Ascending aorta (tissue), 2 donors: ENCODE results near the gene PRXL2A. TPM values are rescaled to one million over a fixed set of nuclear protein-coding genes. Genes with fewer than 3 reads are reported as not detected.

Experiments
- DNase-seq, 2 donors: peaks; one replicate each; pipeline ENCODE4 v3.0.0-alpha.2; 2019; ENCODE audit warnings: low spot score in 2 of 2
- H3K27ac ChIP-seq, 2 donors: fragments of 200-600 bp; sonication (generic); one replicate each; pipeline ENCODE4 v1.5.1; 2016 to 2017; ENCODE audit warnings: mild to moderate bottlenecking in 1 of 2
- H3K27me3 ChIP-seq: fragments of 200-600 bp; sonication (generic); one replicate; pipeline ENCODE4 v1.5.1; 2017
- H3K36me3 ChIP-seq, 2 donors: fragments of 200-600 bp; sonication (generic); one replicate each; pipeline ENCODE4 v1.5.1; 2016
- H3K4me1 ChIP-seq, 2 donors: fragments of 200-600 bp; sonication (generic); one replicate each; pipeline ENCODE4 v1.5.1; 2016 to 2017; ENCODE audit warnings: mild to moderate bottlenecking in 1 of 2
- H3K4me3 ChIP-seq, 2 donors: fragments of 200-600 bp; sonication (generic); one replicate each; pipeline ENCODE4 v1.5.1; 2016 to 2017; ENCODE audit warnings: mild to moderate bottlenecking in 1 of 2
- H3K9me3 ChIP-seq, 2 donors: fragments of 200-600 bp; sonication (generic); one replicate each; pipeline ENCODE4 v1.5.1; 2016
- CTCF ChIP-seq, 3 experiments: fragments of 200-600 bp in 2 of 3; fragments of 450-650 bp in 1 of 3; sonication (generic) in 2 of 3; IDR thresholded peaks; one replicate each; pipeline ENCODE4 v1.5.1; 2016 to 2019; ENCODE audit warnings: antibody characterized with exemption in 3 of 3, mild to moderate bottlenecking in 1 of 3, moderate library complexity in 1 of 3
- intact Hi-C: fragments of 100-400 bp; cut with DNase I; formaldehyde crosslinking; loops from one replicate; pipeline ENCODE4 v1.15.1; 2023
- total RNA-seq: library from RNA; depleted of rRNA; stranded (reverse); fragments of >200 nt; gene quantifications from one replicate; pipeline ENCODE4 v1.1.0, GENCODE V29; 2016

PRXL2A gene
- total RNA-seq, 1 donor from 2014 or later = 22.7 TPM

GRCh38 chr10:80455461-80456349 lies 47.4 kb downstream of the PRXL2A start:
- H3K36me3 ChIP-seq = no peaks in the 10 kb centered on the region
- DNase-seq = no peak
- TF ChIP-seq CTCF (IDR thresholded peaks at IDR 0.05) = no peak
- intact Hi-C loops = loop anchor here (2.0 kb wide), 2 partner anchors 47 to 49 kb away; partner anchors contain the start of gene PRXL2A
- peak overlapping the region; percentile 80 to 93 for H3K4me3 ChIP-seq
- peaks cover 3 to 25% of the 10 kb centered on the region in 2 donors for H3K4me1 ChIP-seq
- H3K9me3 ChIP-seq = no peaks in the 10 kb centered on the region
- peak overlapping the region; percentile 92 to 94 for H3K27ac ChIP-seq
- no peaks in the 10 kb centered on the region for H3K27me3 ChIP-seq

DNA sequence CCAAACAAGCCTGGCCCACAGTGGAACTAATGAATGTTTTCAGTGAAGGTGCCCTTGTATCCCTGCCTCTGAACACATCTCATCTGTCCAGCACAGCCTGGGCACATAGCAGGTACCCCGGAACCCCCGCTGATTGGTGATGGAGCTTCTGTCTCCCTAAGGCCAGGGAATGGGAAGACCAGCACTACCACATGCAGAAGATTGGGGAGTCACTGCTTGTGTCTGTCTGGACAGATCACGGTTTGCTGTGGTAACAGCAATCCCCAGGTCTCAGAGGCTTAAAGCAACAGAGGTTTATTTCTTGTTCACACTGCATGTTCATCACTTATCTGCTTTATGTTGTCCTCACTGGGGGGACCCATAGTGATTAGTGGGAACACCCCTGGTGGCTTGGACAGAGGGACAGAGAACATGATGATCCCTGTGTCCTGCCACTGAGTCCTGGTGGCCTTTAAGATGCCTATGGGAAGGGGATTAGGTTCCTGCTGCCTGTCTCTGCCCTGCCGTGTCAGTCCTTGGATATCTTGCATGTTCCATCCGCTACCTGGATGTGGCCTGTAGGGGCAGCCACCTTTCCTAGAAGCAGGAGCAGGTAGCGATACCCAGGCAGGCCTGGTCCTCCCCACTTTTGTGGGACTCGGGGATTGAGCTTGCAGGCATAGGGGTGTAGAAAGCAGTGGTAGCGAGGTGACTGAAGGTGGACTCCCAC lies 49.4 kb downstream of the PRXL2A start:
- Histone ChIP-seq H3K4me3 (no peak overlapping the region), H3K27me3 (no peaks in the 10 kb centered on the region), H3K27ac (no peak overlapping the region), H3K36me3 (no peaks in the 10 kb centered on the region), H3K4me1 (peaks cover 8 to 40% of the 10 kb centered on the region in 2 donors), H3K9me3 (no peaks in the 10 kb centered on the region)
- intact Hi-C loops = no loop called here
- TF ChIP-seq CTCF (IDR thresholded peaks at IDR 0.05) = no peak
- DNase-seq = no peak

DNA sequence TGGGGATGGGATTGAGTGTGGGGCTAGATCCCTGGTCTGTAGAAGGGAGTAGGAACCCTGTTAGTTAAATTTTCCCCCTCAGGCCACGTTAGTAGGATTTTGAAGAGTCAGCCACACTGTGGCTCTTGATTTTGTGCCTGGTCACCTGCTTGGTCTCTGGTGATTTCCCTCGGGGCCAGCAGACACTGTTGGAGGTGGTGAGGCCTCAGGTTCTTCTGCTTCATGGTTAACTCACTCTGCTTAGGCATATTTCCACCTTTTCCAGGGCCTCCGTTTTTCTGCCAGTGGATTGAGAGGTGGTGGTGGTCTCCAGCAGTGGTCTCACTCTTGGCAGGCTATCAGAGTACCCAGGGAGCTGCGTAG lies 49.9 kb downstream of the PRXL2A start:
- Histone ChIP-seq H3K4me3 (no peak overlapping the region), H3K9me3 (no peaks in the 10 kb centered on the region), H3K4me1 (peaks cover 12 to 42% of the 10 kb centered on the region in 2 donors), H3K36me3 (no peaks in the 10 kb centered on the region), H3K27ac (no peak overlapping the region), H3K27me3 (no peaks in the 10 kb centered on the region)
- no peak for DNase-seq
- no peak for TF ChIP-seq CTCF (IDR thresholded peaks at IDR 0.05)
- intact Hi-C loops = no loop called here

DNA sequence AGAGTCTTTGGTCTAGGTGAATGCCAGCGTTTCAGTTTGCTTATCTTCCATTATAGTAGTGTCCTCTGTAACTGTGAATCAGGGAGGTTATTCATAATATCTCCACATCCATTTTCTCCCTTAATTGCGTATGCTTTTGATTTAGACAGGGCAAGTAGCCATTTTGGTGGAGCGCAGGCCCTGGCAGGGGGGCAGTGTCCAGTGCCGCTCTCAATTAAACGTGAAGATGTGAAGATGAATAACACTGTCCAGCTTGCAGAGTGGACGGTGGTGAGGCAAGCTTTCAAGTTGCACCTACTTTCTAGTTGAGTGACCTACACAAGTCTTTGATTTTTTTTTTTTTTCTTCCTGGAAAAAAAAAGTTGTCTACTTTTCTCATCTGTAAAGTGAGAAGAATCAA lies 50.3 kb downstream of the PRXL2A start:
- no peaks in the 10 kb centered on the region for H3K27me3 ChIP-seq
- TF ChIP-seq CTCF (IDR thresholded peaks at IDR 0.05) = no peak
- no peak for DNase-seq
- intact Hi-C loops = no loop called here
- no peaks in the 10 kb centered on the region for H3K36me3 ChIP-seq
- H3K4me1 ChIP-seq = peaks cover 12 to 44% of the 10 kb centered on the region in 2 donors
- no peak overlapping the region for H3K4me3 ChIP-seq
- no peaks in the 10 kb centered on the region for H3K9me3 ChIP-seq
- peak overlapping the region; percentile 48 for H3K27ac ChIP-seq

DNA sequence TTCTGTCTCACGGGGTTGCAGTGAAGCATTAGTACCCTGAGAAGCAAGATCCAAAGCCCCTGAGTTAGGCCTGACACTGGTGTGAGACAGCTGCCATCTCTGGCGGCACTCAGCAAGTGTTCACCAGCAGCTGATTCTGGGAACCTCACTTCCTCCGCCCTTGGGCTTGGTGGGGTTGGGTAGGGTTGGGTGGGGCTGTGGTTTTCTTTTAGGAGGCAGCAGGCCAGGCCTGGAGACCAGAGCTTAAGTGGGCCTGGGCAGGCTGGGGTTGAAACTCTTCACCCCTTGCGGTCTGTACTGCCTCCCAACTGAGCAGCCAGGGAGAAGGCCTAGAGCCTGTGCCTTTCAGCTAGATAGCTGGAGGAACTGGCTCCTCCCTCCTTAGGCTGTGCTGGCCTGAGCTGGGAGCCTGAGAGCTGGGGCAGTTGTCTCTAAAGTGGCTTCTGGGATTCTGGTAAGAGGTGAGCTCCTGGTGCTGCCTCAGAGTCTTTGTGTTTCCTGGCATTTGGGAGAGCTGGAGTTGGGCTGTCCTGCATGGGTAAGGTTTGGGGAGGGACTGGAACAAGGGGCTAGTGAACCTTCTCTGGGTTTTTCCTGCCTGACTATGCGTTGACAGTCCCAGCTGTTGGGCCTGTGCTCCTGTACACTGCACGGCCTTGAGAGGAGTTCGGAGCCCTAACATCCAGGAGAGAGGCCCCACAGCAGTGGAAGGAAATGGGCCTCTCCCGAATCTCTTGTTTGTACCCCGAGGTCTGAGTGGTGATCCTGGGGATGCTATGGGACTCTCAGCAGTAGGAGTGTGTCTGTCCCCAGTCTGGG lies 50.9 kb downstream of the PRXL2A start:
- Histone ChIP-seq H3K36me3 (no peaks in the 10 kb centered on the region), H3K4me3 (no peak overlapping the region), H3K4me1 (peaks cover 17 to 49% of the 10 kb centered on the region in 2 donors), H3K9me3 (no peaks in the 10 kb centered on the region), H3K27ac (peak overlapping the region; percentile 48), H3K27me3 (no peaks in the 10 kb centered on the region)
- TF ChIP-seq CTCF (IDR thresholded peaks at IDR 0.05) = no peak
- intact Hi-C loops = no loop called here
- DNase-seq = peak; percentile 34 to 79
